ENCODE measurements around the gene NRK.

DNA sequence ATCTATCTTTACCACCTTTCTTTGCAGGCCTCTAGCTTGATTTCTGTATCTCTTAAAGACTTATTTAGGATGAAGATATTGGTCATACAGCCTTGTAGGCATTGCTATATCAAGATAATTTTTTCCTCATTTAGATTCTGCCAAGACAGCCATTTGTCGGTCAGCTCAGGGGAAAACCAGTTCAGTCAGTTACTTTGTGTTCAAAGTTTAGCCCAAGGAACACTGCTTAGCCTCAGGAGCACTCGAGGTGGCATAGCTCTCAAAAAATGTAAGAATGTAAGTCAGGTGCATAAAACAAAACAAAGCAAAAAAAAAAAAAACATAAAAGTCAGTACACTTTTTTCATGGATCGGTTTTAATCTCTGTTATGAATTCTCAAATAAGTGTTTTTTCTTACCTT, 43.4 kb downstream of the NRK start:
- no peak for TF ChIP-seq RAD21 (IDR thresholded peaks at IDR 0.05; ENCODE audit: low read depth)
- TF ChIP-seq TAF1 (IDR thresholded peaks at IDR 0.05; ENCODE audit: low read depth) = no peak
